Fibroblast of lung (primary cell): ENCODE data around the gene BLOC1S6. TPM values are rescaled to one million over a fixed set of nuclear protein-coding genes. Genes with fewer than 3 reads are reported as not detected.

Experiments
- DNase-seq, 2 donors: peaks; one replicate each; pipeline versions ENCODE4 v3.0.0 to v3.0.0-alpha.2; 2010; ENCODE audit warnings: low read depth in 2 of 2
- H2AFZ ChIP-seq: 2 replicates; pipeline ENCODE4 v1.5.1; 2012; ENCODE audit warnings: low read length, control low read depth, inconsistent platforms
- H3K27ac ChIP-seq: 2 replicates; pipeline ENCODE4 v1.5.1; 2011; ENCODE audit warnings: low read length, control low read depth; ENCODE audit not compliant: insufficient read depth
- H3K27me3 ChIP-seq: 2 replicates; pipeline ENCODE4 v1.5.1; 2011; ENCODE audit warnings: mild to moderate bottlenecking, low read length; ENCODE audit not compliant: control insufficient read depth, insufficient read depth
- H3K36me3 ChIP-seq: 2 replicates; pipeline ENCODE4 v1.5.1; 2011; ENCODE audit warnings: low read length; ENCODE audit not compliant: control insufficient read depth, insufficient read depth
- H3K4me1 ChIP-seq: 2 replicates; pipeline ENCODE4 v1.5.1; 2011; ENCODE audit warnings: low read length; ENCODE audit not compliant: control insufficient read depth, insufficient read depth; ENCODE audit errors: extremely low read depth
- H3K4me2 ChIP-seq: 2 replicates; pipeline ENCODE4 v1.5.1; 2011; ENCODE audit warnings: low read length, control low read depth; ENCODE audit not compliant: insufficient read depth; ENCODE audit errors: extremely low read depth
- H3K4me3 ChIP-seq, 4 experiments: fragments of 200-600 bp in 1 of 4; sonication (generic) in 1 of 4; replicated peaks in 1 of 4; 2 replicates each; pipeline ENCODE4 v1.5.1; 2011 to 2016; ENCODE audit warnings: low read length in 4 of 4, low read depth in 3 of 4, mild to moderate bottlenecking in 3 of 4, control low read depth in 2 of 4, inconsistent platforms in 1 of 4, mixed read lengths in 1 of 4; ENCODE audit not compliant: insufficient read depth in 1 of 4; ENCODE audit errors: control extremely low read depth in 1 of 4
- H3K79me2 ChIP-seq: 2 replicates; pipeline ENCODE4 v1.5.1; 2012; ENCODE audit warnings: mild to moderate bottlenecking, low read length, inconsistent platforms; ENCODE audit not compliant: control insufficient read depth, insufficient read depth
- H3K9ac ChIP-seq: 2 replicates; pipeline ENCODE4 v1.5.1; 2011; ENCODE audit warnings: mild to moderate bottlenecking, low read length, control low read depth; ENCODE audit not compliant: insufficient read depth
- H3K9me3 ChIP-seq: 2 replicates; pipeline ENCODE4 v1.5.1; 2012; ENCODE audit warnings: low read depth, low read length; ENCODE audit not compliant: control insufficient read depth, insufficient read depth
- H4K20me1 ChIP-seq: 2 replicates; pipeline ENCODE4 v1.5.1; 2011; ENCODE audit warnings: low read length; ENCODE audit not compliant: control insufficient read depth, insufficient read depth; ENCODE audit errors: extremely low read depth
- EZH2 ChIP-seq: IDR thresholded peaks from 2 replicates; pipeline ENCODE4 v1.5.1; 2012; ENCODE audit warnings: low read length, control low read depth, mild to moderate bottlenecking; ENCODE audit errors: missing control alignments
- polyA plus RNA-seq, 2 donors: library from polyadenylated mRNA; depleted of rRNA in 1 of 2; stranded (reverse) in 1 of 2; unstranded in 1 of 2; fragments of >200 nt; gene quantifications; 2 replicates each; pipeline ENCODE4 v1.2.1, GENCODE V29; 2011 to 2012; ENCODE audit warnings: missing spikeins in 1 of 2
- total RNA-seq: library from RNA; depleted of rRNA; stranded (reverse); fragments of >200 nt; gene quantifications from 2 replicates; pipeline ENCODE4 v1.2.1, GENCODE V29; 2014
- TF ChIP-seq, protein P1 (sequence below), 2 donors: IDR thresholded peaks in 1 of 2; conservative IDR thresholded peaks in 1 of 2; 1 replicate in 1 of 2; 2 replicates in 1 of 2; pipeline ENCODE4 v1.5.1; 2011 to 2012; ENCODE audit warnings: low read length in 2 of 2, control low read depth in 1 of 2, inconsistent platforms in 1 of 2, low read depth in 1 of 2, mild to moderate bottlenecking in 1 of 2

Gene BLOC1S6
- total and polyA plus RNA-seq, 2 donors (not counting 1 experiment from before 2014, with no cell fraction given): 38.3 to 84.6 TPM

DNA sequence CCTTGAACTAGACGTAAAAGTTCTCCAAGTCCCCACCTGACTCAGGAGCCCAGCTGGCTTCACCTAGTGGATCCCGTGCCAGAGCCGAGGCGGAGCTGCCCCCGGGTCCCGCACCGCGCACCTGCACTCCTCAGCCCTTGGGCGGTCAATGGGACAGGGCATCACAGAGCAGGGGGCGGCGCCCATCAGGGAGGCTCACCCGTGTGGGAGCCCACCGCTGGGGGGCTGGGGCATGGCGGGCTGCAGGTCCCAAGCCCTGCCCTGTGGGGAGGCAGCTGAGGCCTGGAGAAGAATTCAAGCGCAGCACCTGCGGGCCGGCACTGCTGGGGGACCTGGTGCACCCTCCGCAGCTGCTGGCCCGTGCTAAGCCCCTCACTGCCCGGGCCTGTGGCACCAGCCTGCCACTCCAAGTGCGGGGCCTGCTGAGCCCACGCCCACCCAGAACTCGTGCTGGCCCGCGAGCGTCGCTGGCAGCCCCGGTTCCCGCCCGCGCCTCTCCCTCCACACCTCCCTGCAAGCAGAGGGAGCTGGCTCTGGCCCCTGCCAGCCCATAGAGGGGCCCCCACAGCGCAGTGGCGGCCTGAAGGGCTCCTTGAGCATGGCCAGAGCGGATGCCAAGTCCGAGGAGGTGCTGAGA lies 63.8 kb downstream of the BLOC1S6 start:
- no peak overlapping the region for H3K9ac ChIP-seq
- H3K4me1 ChIP-seq: peaks cover 7% of the 10 kb centered on the region
- H3K27me3 ChIP-seq: no peaks in the 10 kb centered on the region
- no peak for DNase-seq
- no peaks in the 10 kb centered on the region for H4K20me1 ChIP-seq
- H2AFZ ChIP-seq: no peak overlapping the region
- no peak overlapping the region for H3K27ac ChIP-seq
- TF ChIP-seq EZH2: no peak
- TF ChIP-seq, protein P1, sequence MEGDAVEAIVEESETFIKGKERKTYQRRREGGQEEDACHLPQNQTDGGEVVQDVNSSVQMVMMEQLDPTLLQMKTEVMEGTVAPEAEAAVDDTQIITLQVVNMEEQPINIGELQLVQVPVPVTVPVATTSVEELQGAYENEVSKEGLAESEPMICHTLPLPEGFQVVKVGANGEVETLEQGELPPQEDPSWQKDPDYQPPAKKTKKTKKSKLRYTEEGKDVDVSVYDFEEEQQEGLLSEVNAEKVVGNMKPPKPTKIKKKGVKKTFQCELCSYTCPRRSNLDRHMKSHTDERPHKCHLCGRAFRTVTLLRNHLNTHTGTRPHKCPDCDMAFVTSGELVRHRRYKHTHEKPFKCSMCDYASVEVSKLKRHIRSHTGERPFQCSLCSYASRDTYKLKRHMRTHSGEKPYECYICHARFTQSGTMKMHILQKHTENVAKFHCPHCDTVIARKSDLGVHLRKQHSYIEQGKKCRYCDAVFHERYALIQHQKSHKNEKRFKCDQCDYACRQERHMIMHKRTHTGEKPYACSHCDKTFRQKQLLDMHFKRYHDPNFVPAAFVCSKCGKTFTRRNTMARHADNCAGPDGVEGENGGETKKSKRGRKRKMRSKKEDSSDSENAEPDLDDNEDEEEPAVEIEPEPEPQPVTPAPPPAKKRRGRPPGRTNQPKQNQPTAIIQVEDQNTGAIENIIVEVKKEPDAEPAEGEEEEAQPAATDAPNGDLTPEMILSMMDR (conservative IDR thresholded peaks at IDR 0.05 in 1 of 2, IDR thresholded peaks at IDR 0.05 in 1 of 2; ENCODE audit: low read depth in 1 of 2, low read length in 2 of 2): no peak
- H3K79me2 ChIP-seq: no peaks in the 10 kb centered on the region
- no peaks in the 10 kb centered on the region for H3K36me3 ChIP-seq
- no peak overlapping the region for H3K4me2 ChIP-seq
- H3K4me3 ChIP-seq: no peak overlapping the region
- H3K9me3 ChIP-seq: no peaks in the 10 kb centered on the region

DNA sequence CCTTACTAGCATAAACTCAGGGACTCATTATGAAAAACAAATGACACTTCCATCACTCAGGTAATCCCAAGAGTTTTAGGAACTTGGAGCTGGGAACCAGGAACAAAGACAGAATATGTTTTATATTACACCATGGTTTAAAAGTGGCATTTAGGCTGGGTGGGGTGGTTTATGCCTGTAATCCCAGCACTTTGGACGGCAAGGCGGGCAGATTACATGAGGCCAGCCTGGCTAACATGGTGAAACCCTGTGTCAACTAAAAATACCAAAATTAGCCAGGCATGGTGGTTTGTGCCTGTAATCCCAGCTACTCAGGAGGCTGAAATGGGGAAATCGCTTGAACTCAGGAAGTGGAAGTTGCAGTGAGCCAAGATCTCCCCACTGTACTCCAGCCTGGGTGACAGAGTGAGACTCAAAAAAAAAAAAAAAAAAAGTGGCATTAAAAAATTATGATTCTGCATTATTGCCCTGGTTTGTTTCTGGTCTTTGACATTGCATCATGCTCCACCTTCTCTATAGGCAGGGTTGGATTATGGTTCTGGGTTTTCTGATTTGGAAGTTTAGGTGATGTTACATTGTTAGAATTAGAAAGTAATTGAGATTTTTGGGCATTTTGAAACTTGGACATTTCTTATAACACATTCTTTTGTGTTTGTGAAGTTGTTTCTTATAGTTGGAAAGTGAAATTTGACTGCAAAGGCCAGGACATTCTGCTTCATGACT lies 66.7 kb downstream of the BLOC1S6 start:
- no peak overlapping the region for H3K4me3 ChIP-seq
- TF ChIP-seq, protein P1 (conservative IDR thresholded peaks at IDR 0.05 in 1 of 2, IDR thresholded peaks at IDR 0.05 in 1 of 2; ENCODE audit: low read depth in 1 of 2, low read length in 2 of 2): no peak
- TF ChIP-seq EZH2: no peak

DNA sequence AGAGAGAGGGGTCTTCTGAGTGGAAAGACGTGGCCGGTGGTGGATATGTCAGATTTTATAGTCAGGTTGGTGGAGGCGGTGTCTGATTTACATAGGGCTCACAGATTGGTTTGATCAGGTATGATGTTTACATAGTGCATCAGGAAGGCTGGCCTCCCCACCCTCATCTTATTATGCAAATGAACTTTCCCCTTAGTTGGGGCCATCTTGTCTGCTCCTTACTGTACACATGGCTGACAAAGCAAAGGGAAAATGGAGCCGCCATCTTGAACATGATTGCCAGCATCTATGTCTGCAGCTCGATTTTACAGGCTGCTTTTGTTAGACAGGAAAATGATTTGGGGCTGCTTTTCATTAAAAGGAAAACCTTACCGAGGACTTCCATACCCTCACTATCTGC lies 67.6 kb downstream of the BLOC1S6 start:
- no peak overlapping the region for H2AFZ ChIP-seq
- no peak overlapping the region for H3K27ac ChIP-seq
- H3K79me2 ChIP-seq: no peaks in the 10 kb centered on the region
- H3K4me3 ChIP-seq: no peak overlapping the region
- H3K9me3 ChIP-seq: no peaks in the 10 kb centered on the region
- H3K4me2 ChIP-seq: no peak overlapping the region
- H3K36me3 ChIP-seq: no peaks in the 10 kb centered on the region
- DNase-seq: no peak
- H3K27me3 ChIP-seq: no peaks in the 10 kb centered on the region
- no peaks in the 10 kb centered on the region for H3K4me1 ChIP-seq
- no peak overlapping the region for H3K9ac ChIP-seq
- TF ChIP-seq, protein P1 (conservative IDR thresholded peaks at IDR 0.05 in 1 of 2, IDR thresholded peaks at IDR 0.05 in 1 of 2; ENCODE audit: low read depth in 1 of 2, low read length in 2 of 2): no peak
- TF ChIP-seq EZH2: no peak
- no peaks in the 10 kb centered on the region for H4K20me1 ChIP-seq

More for the DNA sequence above, 66.7 kb downstream of the BLOC1S6 start:
- H3K27me3 ChIP-seq: no peaks in the 10 kb centered on the region
- no peaks in the 10 kb centered on the region for H4K20me1 ChIP-seq
- no peak overlapping the region for H3K9ac ChIP-seq
- no peaks in the 10 kb centered on the region for H3K9me3 ChIP-seq
- peaks cover 3% of the 10 kb centered on the region for H3K4me1 ChIP-seq
- H3K36me3 ChIP-seq: no peaks in the 10 kb centered on the region
- H2AFZ ChIP-seq: no peak overlapping the region
- no peak overlapping the region for H3K4me2 ChIP-seq
- no peak for DNase-seq
- H3K79me2 ChIP-seq: no peaks in the 10 kb centered on the region
- no peak overlapping the region for H3K27ac ChIP-seq
